Activated B cell treated with CpG ODN at 0.5 μM for 24 hours (primary cell): ENCODE measurements around the gene DPPA2. TPM values are rescaled to one million over a fixed set of nuclear protein-coding genes. Genes with fewer than 3 reads are reported as not detected.

Experiments
- ATAC-seq: fragments of 200-7000 bp; cut with Tn5 transposase; one replicate; pipeline ENCODE4 v1.10.0; 2021; ENCODE audit warnings: low read depth, mild to moderate bottlenecking, moderate library complexity
- CTCF ChIA-PET: fragments of 350-600 bp; sonication (Branson Sonifier 250); formaldehyde crosslinking; loops from one replicate; lab custom pipeline; 2021; ENCODE audit warnings: antibody characterized with exemption; lab: Charles Lee
- POLR2A ChIA-PET: fragments of 350-600 bp; sonication (Branson Sonifier 250); formaldehyde crosslinking; loops from one replicate; lab custom pipeline; 2021; ENCODE audit warnings: antibody characterized with exemption; lab: Charles Lee
- DNase-seq: peaks from one replicate; pipeline ENCODE4 v3.0.0; 2022
- H3K27ac Mint-ChIP-seq: one replicate; pipeline ENCODE4 v1.8.0; 2020; ENCODE audit warnings: mixed read lengths
- H3K27me3 Mint-ChIP-seq: one replicate; pipeline ENCODE4 v1.8.0; 2021; ENCODE audit warnings: mixed read lengths
- H3K36me3 Mint-ChIP-seq: one replicate; pipeline ENCODE4 v1.8.0; 2021; ENCODE audit warnings: low read depth, mixed read lengths
- H3K4me1 Mint-ChIP-seq: one replicate; pipeline ENCODE4 v1.8.0; 2021; ENCODE audit warnings: mixed read lengths
- H3K4me3 Mint-ChIP-seq: one replicate; pipeline ENCODE4 v1.8.0; 2020; ENCODE audit warnings: mild to moderate bottlenecking, mixed read lengths
- H3K9me3 Mint-ChIP-seq: one replicate; pipeline ENCODE4 v1.8.0; 2020; ENCODE audit warnings: mixed read lengths
- intact Hi-C: fragments of 100-400 bp; cut with micrococcal nuclease; formaldehyde crosslinking; loops from one replicate; pipeline ENCODE4 v1.15.1; 2024
- total RNA-seq: library from RNA; stranded (reverse); gene quantifications from 2 replicates; pipeline ENCODE4 v1.2.3, GENCODE V29; 2022
- TF ChIP-seq, protein P1 (sequence below): fragments of 200-600 bp; IDR thresholded peaks from one replicate; pipeline ENCODE4 v1.8.0; 2022; ENCODE audit warnings: antibody characterized with exemption, mild to moderate bottlenecking

The DPPA2 gene
- total RNA-seq, 1 donor from 2014 or later = not detected

DNA sequence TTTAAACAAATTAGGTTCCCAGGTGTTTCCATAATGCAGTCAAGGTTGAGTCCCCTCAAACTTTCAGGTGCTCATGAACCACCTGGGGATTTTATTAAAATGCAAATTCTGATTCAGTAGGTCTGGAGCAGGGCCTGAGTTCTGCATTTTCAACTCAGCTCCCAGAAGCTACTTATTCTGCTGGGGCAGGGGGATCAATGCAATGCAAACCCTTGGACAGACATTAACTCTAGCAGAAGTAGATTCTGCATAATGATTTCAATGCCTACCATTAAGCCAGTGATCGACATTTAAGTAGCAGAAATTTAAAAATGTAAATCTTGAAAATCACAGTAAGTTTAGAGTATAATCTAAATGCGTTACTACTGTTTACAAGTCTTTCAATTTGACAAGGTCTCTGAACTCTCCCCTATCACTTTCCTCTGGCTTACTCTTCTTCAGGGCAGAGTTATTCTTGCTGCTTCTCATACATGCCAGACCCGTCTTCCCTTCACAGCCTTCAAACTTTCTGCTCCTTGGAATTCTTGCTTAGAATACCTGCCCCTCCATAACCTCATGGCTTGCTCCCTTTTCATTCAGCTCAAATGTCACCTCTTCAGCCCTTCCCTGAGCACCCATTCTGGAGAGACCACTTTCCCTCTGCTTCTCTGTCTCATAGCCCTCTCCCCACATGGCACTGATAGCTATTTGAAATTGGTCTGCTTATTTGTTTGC lies 40.3 kb upstream of the DPPA2 start:
- no peak for ATAC-seq
- intact Hi-C loops = no loop called here

GRCh38 chr3:109355625-109356441 lies 39.5 kb upstream of the DPPA2 start:
- H3K27me3 Mint-ChIP-seq = no peaks in the 10 kb centered on the region
- TF ChIP-seq, protein P1, sequence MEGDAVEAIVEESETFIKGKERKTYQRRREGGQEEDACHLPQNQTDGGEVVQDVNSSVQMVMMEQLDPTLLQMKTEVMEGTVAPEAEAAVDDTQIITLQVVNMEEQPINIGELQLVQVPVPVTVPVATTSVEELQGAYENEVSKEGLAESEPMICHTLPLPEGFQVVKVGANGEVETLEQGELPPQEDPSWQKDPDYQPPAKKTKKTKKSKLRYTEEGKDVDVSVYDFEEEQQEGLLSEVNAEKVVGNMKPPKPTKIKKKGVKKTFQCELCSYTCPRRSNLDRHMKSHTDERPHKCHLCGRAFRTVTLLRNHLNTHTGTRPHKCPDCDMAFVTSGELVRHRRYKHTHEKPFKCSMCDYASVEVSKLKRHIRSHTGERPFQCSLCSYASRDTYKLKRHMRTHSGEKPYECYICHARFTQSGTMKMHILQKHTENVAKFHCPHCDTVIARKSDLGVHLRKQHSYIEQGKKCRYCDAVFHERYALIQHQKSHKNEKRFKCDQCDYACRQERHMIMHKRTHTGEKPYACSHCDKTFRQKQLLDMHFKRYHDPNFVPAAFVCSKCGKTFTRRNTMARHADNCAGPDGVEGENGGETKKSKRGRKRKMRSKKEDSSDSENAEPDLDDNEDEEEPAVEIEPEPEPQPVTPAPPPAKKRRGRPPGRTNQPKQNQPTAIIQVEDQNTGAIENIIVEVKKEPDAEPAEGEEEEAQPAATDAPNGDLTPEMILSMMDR = no peak
- no peak overlapping the region for H3K4me3 Mint-ChIP-seq
- CTCF ChIA-PET = no interaction called here
- DNase-seq (no peak), ATAC-seq (no peak)
- H3K27ac Mint-ChIP-seq = no peak overlapping the region
- POLR2A ChIA-PET = no interaction called here
- H3K4me1 Mint-ChIP-seq = no peaks in the 10 kb centered on the region
- H3K36me3 Mint-ChIP-seq = no peaks in the 10 kb centered on the region
- no peaks in the 10 kb centered on the region for H3K9me3 Mint-ChIP-seq
- intact Hi-C loops = no loop called here

More for the DNA sequence above, 40.3 kb upstream of the DPPA2 start:
- no peak for DNase-seq
- POLR2A ChIA-PET = no interaction called here
- Mint-ChIP-seq H3K27ac (no peak overlapping the region), H3K4me1 (no peaks in the 10 kb centered on the region), H3K27me3 (no peaks in the 10 kb centered on the region), H3K9me3 (no peaks in the 10 kb centered on the region), H3K36me3 (no peaks in the 10 kb centered on the region), H3K4me3 (no peak overlapping the region)
- CTCF ChIA-PET = no interaction called here
- TF ChIP-seq, protein P1 = no peak

DNA sequence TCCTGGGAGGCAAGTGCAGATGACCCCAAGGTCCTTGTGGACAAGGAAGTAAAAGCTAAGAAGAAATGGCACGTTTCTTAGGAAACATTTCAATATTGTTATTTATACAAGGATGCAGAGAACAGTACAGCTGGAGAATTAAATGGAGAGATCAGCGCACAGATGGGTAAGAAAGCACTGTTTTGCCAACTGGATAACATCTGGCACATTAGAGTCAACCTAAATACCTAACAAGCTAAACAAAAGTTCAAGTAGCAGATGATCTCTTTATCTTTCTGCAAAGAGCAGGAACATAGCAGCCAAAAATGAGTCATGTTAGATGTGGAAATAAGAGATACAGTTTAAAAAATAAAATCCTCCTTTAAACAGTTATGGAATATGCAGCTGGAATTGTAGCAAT lies 36.7 kb upstream of the DPPA2 start:
- Mint-ChIP-seq H3K27ac (no peak overlapping the region), H3K27me3 (no peaks in the 10 kb centered on the region), H3K36me3 (no peaks in the 10 kb centered on the region), H3K4me3 (no peak overlapping the region), H3K9me3 (no peaks in the 10 kb centered on the region), H3K4me1 (no peaks in the 10 kb centered on the region)
- CTCF ChIA-PET = no interaction called here
- ATAC-seq (no peak), DNase-seq (no peak)
- POLR2A ChIA-PET = no interaction called here
- TF ChIP-seq, protein P1 = no peak
- intact Hi-C loops = no loop called here

GRCh38 chr3:109351231-109351630 lies 34.9 kb upstream of the DPPA2 start:
- Mint-ChIP-seq H3K9me3 (no peaks in the 10 kb centered on the region), H3K27me3 (no peaks in the 10 kb centered on the region), H3K36me3 (no peaks in the 10 kb centered on the region), H3K27ac (no peak overlapping the region), H3K4me3 (no peak overlapping the region), H3K4me1 (no peaks in the 10 kb centered on the region)
- DNase-seq = no peak
- POLR2A ChIA-PET = no interaction called here
- intact Hi-C loops = no loop called here
- no peak for ATAC-seq
- CTCF ChIA-PET = no interaction called here
- TF ChIP-seq, protein P1 = no peak

- H3K9me3 Mint-ChIP-seq = peaks cover 3% of the 10 kb centered on the region
- DNase-seq (no peak), ATAC-seq (no peak)
- H3K27me3 Mint-ChIP-seq = no peaks in the 10 kb centered on the region
- TF ChIP-seq, protein P1 = no peak
- intact Hi-C loops = no loop called here
- no peak overlapping the region for H3K4me3 Mint-ChIP-seq
- H3K36me3 Mint-ChIP-seq = no peaks in the 10 kb centered on the region
- no peaks in the 10 kb centered on the region for H3K4me1 Mint-ChIP-seq
- POLR2A ChIA-PET = no interaction called here
- CTCF ChIA-PET = no interaction called here
- H3K27ac Mint-ChIP-seq = no peak overlapping the region
Measured at GRCh38 chr3:109346770-109347295, 30.5 kb upstream of the DPPA2 start.
